Bronchial epithelial cell (primary cell): ENCODE results near the gene C10orf67. TPM values are rescaled to one million over a fixed set of nuclear protein-coding genes. Genes with fewer than 3 reads are reported as not detected.
"Not testable (repeated sequence)": the region's sequence is repeated elsewhere in the genome, so short reads cannot be mapped to it uniquely, and the experiment has no call there.

Experiments
- DNase-seq: peaks from one replicate; pipeline ENCODE4 v3.0.0-alpha.2; 2010; ENCODE audit warnings: low read depth
- FAIRE-seq: peaks from 2 replicates; lab custom pipeline; 2011; peaks lifted over from hg19 to GRCh38; lab: Jason Lieb, UNC
- H3K27me3 ChIP-seq: 2 replicates; pipeline ENCODE4 v1.5.1; 2011; ENCODE audit warnings: low read length; ENCODE audit not compliant: control insufficient read depth, insufficient read depth
- H3K36me3 ChIP-seq: 2 replicates; pipeline ENCODE4 v1.5.1; 2011; ENCODE audit warnings: low read length; ENCODE audit not compliant: control insufficient read depth, insufficient read depth
- H3K4me3 ChIP-seq: 2 replicates; pipeline ENCODE4 v1.5.1; 2011; ENCODE audit warnings: mild to moderate bottlenecking, low read depth, low read length, control low read depth
- total RNA-seq: library from RNA; depleted of rRNA; stranded (reverse); fragments of >200 nt; gene quantifications from 2 replicates; pipeline ENCODE4 v1.2.1, GENCODE V29; 2014
- TF ChIP-seq, protein P1 (sequence below): IDR thresholded peaks from 2 replicates; pipeline ENCODE4 v1.5.1; 2011; ENCODE audit warnings: mild to moderate bottlenecking, moderate library complexity, low read length, control low read depth, inconsistent platforms; ENCODE audit not compliant: insufficient read depth, severe bottlenecking

Gene C10orf67
- total RNA-seq, 1 donor from 2014 or later = not detected

- FAIRE-seq = no peak
- no peak overlapping the region for H3K4me3 ChIP-seq
- no peak for DNase-seq
- H3K36me3 ChIP-seq = no peaks in the 10 kb centered on the region
- H3K27me3 ChIP-seq = no peaks in the 10 kb centered on the region
- TF ChIP-seq, protein P1, sequence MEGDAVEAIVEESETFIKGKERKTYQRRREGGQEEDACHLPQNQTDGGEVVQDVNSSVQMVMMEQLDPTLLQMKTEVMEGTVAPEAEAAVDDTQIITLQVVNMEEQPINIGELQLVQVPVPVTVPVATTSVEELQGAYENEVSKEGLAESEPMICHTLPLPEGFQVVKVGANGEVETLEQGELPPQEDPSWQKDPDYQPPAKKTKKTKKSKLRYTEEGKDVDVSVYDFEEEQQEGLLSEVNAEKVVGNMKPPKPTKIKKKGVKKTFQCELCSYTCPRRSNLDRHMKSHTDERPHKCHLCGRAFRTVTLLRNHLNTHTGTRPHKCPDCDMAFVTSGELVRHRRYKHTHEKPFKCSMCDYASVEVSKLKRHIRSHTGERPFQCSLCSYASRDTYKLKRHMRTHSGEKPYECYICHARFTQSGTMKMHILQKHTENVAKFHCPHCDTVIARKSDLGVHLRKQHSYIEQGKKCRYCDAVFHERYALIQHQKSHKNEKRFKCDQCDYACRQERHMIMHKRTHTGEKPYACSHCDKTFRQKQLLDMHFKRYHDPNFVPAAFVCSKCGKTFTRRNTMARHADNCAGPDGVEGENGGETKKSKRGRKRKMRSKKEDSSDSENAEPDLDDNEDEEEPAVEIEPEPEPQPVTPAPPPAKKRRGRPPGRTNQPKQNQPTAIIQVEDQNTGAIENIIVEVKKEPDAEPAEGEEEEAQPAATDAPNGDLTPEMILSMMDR = no peak
Observed at GRCh38 chr10:23316406-23316805, 28.2 kb downstream of the C10orf67 start.

DNA sequence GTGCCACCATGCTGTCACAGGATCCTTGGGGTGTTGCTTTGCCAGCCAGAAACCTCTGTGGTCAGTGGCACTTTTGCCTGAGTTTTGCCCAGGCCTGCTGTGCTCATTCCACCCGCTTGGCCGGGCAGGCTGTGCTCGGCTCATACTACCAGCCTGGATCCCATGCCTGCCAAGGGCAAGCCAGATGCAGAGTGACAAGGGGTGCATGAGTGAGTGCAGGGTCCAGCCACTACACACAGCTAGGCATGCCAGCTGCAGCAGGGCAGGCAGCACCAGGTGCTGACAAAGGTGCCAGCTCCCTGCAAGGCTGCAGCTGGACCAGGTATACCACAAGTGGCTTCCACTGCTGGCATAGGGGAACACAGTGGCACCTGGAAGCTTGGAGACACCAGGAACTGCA is 28.6 kb downstream of the C10orf67 start:
- Histone ChIP-seq H3K27me3 (no peaks in the 10 kb centered on the region), H3K4me3 (no peak overlapping the region), H3K36me3 (no peaks in the 10 kb centered on the region)
- no peak for FAIRE-seq
- TF ChIP-seq, protein P1 = no peak
- no peak for DNase-seq

- no peaks in the 10 kb centered on the region for H3K36me3 ChIP-seq
- DNase-seq (peak; percentile 86), FAIRE-seq (peak; percentile 13)
- TF ChIP-seq, protein P1 = peak; percentile 44
- no peak overlapping the region for H3K4me3 ChIP-seq
- H3K27me3 ChIP-seq = peaks cover 2% of the 10 kb centered on the region
Observed at GRCh38 chr10:23314835-23315239, 29.8 kb downstream of the C10orf67 start.

- no peaks in the 10 kb centered on the region for H3K36me3 ChIP-seq
- FAIRE-seq (no peak), DNase-seq (no peak)
- TF ChIP-seq, protein P1 = no peak
- H3K4me3 ChIP-seq = no peak overlapping the region
- H3K27me3 ChIP-seq = peaks cover 2% of the 10 kb centered on the region
Observed at GRCh38 chr10:23311034-23311433, 33.6 kb downstream of the C10orf67 start.

DNA sequence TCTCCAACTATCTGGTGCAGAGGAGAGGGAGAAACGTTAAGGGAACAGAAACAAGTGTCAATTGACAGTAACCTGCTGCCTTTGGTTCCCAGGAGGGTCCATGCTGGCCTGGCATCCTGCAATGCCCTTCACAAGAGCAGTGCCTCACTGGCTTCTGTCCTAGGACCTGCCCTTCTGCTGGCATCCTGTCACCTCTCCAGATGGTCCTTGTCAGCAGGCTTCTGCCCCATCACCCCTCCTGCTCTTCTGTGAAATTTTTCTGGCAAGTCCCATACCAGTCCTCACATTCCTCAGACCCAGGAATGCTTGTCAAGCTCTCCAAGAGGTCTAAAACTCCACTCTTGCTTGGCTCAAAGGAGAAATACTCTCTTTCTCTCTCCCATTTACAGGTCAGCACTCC is 34.2 kb downstream of the C10orf67 start:
- no peak overlapping the region for H3K4me3 ChIP-seq
- peaks cover 2% of the 10 kb centered on the region for H3K27me3 ChIP-seq
- no peaks in the 10 kb centered on the region for H3K36me3 ChIP-seq
- DNase-seq (no peak), FAIRE-seq (no peak)
- TF ChIP-seq, protein P1 = no peak

DNA sequence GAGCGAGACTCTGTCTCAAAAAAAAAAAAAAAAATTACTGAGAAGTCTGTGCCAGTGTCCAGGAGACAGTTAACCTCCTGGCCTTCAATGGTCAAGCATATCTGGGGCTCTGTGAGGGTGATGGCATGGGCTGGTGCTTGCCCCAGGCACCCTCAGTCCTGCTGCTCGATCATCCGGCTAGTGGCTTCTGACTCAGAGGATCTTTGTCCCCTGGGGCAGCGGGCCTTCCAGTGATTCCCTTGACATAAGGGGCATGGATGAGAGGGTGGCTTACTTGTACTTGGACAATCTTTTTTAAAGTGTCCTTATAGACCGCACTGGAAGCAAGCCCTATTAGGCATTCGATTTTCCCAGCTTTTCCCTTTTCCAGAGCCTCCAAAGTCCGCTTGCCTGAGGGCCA is 44.6 kb downstream of the C10orf67 start:
- not testable (repeated sequence) for FAIRE-seq, DNase-seq, H3K27me3 ChIP-seq, H3K4me3 ChIP-seq, H3K36me3 ChIP-seq
